HepG2 (cell line): ENCODE data around the gene SRP14. TPM values are rescaled to one million over a fixed set of nuclear protein-coding genes. Genes with fewer than 3 reads are reported as not detected.

Experiments used
- ARNTL ChIP-seq: sonication (generic); formaldehyde crosslinking; IDR thresholded peaks from 2 replicates; pipeline ENCODE4 v1.4.0; 2020; ENCODE audit warnings: mild to moderate bottlenecking, missing genetic modification reagents
- BCL6 ChIP-seq: IDR thresholded peaks from 2 replicates; pipeline ENCODE4 v1.6.1; 2016; ENCODE audit warnings: missing genetic modification reagents, missing compliant biosample characterization
- CEBPG ChIP-seq: IDR thresholded peaks from 2 replicates; pipeline ENCODE4 v1.6.1; 2016
- CENPT ChIP-seq: sonication (generic); formaldehyde crosslinking; IDR thresholded peaks from 2 replicates; pipeline ENCODE4 v1.8.0; 2022; ENCODE audit warnings: low read depth, mild to moderate bottlenecking, moderate library complexity, missing genetic modification reagents
- HMG20A ChIP-seq: IDR thresholded peaks from 2 replicates; pipeline ENCODE4 v1.6.1; 2016; ENCODE audit warnings: borderline replicate concordance
- HNF4A ChIP-seq: sonication (generic); formaldehyde crosslinking; IDR thresholded peaks from 2 replicates; pipeline ENCODE4 v1.4.0; 2020; ENCODE audit warnings: missing genetic modification reagents
- IRX3 ChIP-seq: sonication (generic); formaldehyde crosslinking; IDR thresholded peaks from 2 replicates; pipeline ENCODE4 v1.8.1; 2023; ENCODE audit warnings: mild to moderate bottlenecking, low read depth, missing genetic modification reagents, borderline replicate concordance
- KAT2B ChIP-seq: fragments of 150-350 bp; IDR thresholded peaks from 2 replicates; pipeline ENCODE4 v1.6.1; 2014; ENCODE audit warnings: low read depth, low read length, borderline replicate concordance
- KMT2A ChIP-seq: sonication (generic); formaldehyde crosslinking; IDR thresholded peaks from 2 replicates; pipeline ENCODE4 v1.4.0; 2020; ENCODE audit warnings: missing genetic modification reagents
- NR2C2 ChIP-seq: sonication (generic); formaldehyde crosslinking; IDR thresholded peaks from 2 replicates; pipeline ENCODE4 v1.4.0; 2020; ENCODE audit warnings: missing genetic modification reagents, mild to moderate bottlenecking, moderate library complexity, borderline replicate concordance
- REXO4 ChIP-seq: sonication (generic); formaldehyde crosslinking; IDR thresholded peaks from 2 replicates; pipeline ENCODE4 v1.8.0; 2022; ENCODE audit warnings: missing genetic modification reagents, mild to moderate bottlenecking, borderline replicate concordance
- RORA ChIP-seq: sonication (generic); formaldehyde crosslinking; IDR thresholded peaks from 2 replicates; pipeline ENCODE4 v1.5.0; 2020; ENCODE audit warnings: mild to moderate bottlenecking, missing genetic modification reagents, moderate library complexity
- SRF ChIP-seq: IDR thresholded peaks from 2 replicates; pipeline ENCODE4 v1.6.1; 2011; ENCODE audit warnings: mild to moderate bottlenecking, low read depth, low read length, moderate library complexity
- ZNF17 ChIP-seq: sonication (generic); formaldehyde crosslinking; IDR thresholded peaks from 2 replicates; pipeline ENCODE4 v1.5.0; 2020; ENCODE audit warnings: mild to moderate bottlenecking, missing genetic modification reagents
- ZNF782 ChIP-seq: sonication (generic); formaldehyde crosslinking; IDR thresholded peaks from 2 replicates; pipeline ENCODE4 v1.4.0; 2020; ENCODE audit warnings: missing genetic modification reagents, mild to moderate bottlenecking, borderline replicate concordance
- polyA plus RNA-seq, 8 experiments: library from polyadenylated mRNA; depleted of rRNA in 3 of 8; stranded (reverse) in 7 of 8; unstranded in 1 of 8; fragments of >200 nt; fragmentation: Illumina TruSeq in 4 of 8; extraction: Trizol in 4 of 8; gene quantifications; 2 replicates each; pipeline versions ENCODE4 v1.2.1 to v1.2.3, GENCODE V29; 2011 to 2016; ENCODE audit warnings: low read depth in 4 of 8, missing spikeins in 1 of 8, mixed read lengths in 1 of 8; ENCODE audit not compliant: insufficient read depth in 1 of 8
- total RNA-seq, 5 experiments: library from RNA; depleted of rRNA; stranded (reverse); fragments of >200 nt; fragmentation: Illumina TruSeq; extraction: Trizol; gene quantifications; 2 replicates each; pipeline ENCODE4 v1.2.3, GENCODE V29; 2016; ENCODE audit warnings: low read depth in 1 of 5
- TF ChIP-seq, protein P1 (sequence below): sonication (generic); formaldehyde crosslinking; IDR thresholded peaks from 2 replicates; pipeline ENCODE4 v1.5.1; 2020; ENCODE audit warnings: mild to moderate bottlenecking, missing genetic modification reagents, borderline replicate concordance
- TF ChIP-seq, protein P2 (sequence below): sonication (generic); formaldehyde crosslinking; IDR thresholded peaks from 2 replicates; pipeline ENCODE4 v1.5.1; 2020; ENCODE audit warnings: missing genetic modification reagents, mild to moderate bottlenecking, borderline replicate concordance
- TF ChIP-seq, protein P3 (sequence below): sonication (generic); formaldehyde crosslinking; conservative IDR thresholded peaks from 2 replicates; pipeline ENCODE4 v1.4.0; 2020; ENCODE audit warnings: missing genetic modification reagents
- TF ChIP-seq, protein P4 (sequence below): sonication (generic); formaldehyde crosslinking; IDR thresholded peaks from 2 replicates; pipeline ENCODE4 v1.8.0; 2022; ENCODE audit warnings: mild to moderate bottlenecking, missing genetic modification reagents, moderate library complexity
- TF ChIP-seq, protein P5 (sequence below): sonication (generic); formaldehyde crosslinking; conservative IDR thresholded peaks from 2 replicates; pipeline ENCODE4 v1.4.0; 2020; ENCODE audit warnings: missing genetic modification reagents

The SRP14 gene
- total and polyA plus RNA-seq, 2 of the 13 experiments (the other 11 are each of a cell fraction or from before 2014, with no cell fraction given) = 208 to 356 TPM

DNA sequence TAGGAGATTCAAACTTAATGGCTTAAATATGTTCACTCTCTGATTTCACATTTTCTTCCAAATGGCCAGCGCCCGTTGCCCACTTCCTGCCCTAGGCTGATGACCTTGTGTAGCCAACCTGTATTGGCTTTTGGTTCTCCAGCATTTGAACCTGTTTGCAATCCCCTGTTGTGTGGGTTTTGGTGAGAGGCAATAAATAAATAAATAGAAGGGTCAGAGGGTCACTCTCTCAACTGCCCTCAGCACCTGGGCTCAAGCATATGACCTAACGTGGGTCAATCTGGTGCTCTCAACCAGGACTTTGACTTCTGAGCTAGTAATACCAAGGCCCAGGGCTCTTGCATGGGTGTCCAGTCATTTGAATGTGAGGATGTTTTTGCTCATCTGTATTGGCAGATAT lies 1.8 kb upstream of the SRP14 start (continued):
- TF ChIP-seq IRX3 (CRISPR knock-in tag) = no peak
- 0 out of 2 replicates have a peak, but pooled peaks have one; percentile 18 for TF ChIP-seq KMT2A (CRISPR knock-in tag)
- TF ChIP-seq, protein P1, sequence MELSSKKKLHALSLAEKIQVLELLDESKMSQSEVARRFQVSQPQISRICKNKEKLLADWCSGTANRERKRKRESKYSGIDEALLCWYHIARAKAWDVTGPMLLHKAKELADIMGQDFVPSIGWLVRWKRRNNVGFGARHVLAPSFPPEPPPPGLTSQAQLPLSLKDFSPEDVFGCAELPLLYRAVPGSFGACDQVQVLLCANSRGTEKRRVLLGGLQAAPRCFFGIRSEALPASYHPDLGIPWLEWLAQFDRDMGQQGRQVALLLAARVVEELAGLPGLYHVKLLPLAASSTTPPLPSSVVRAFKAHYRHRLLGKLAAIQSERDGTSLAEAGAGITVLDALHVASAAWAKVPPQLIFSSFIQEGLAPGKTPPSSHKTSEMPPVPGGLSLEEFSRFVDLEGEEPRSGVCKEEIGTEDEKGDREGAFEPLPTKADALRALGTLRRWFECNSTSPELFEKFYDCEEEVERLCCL = no peak
- TF ChIP-seq NR2C2 = peak; percentile 80
- TF ChIP-seq, protein P2, sequence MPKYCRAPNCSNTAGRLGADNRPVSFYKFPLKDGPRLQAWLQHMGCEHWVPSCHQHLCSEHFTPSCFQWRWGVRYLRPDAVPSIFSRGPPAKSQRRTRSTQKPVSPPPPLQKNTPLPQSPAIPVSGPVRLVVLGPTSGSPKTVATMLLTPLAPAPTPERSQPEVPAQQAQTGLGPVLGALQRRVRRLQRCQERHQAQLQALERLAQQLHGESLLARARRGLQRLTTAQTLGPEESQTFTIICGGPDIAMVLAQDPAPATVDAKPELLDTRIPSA (CRISPR knock-in tag) = no peak
- TF ChIP-seq ARNTL (CRISPR knock-in tag) = no peak
- TF ChIP-seq CEBPG (CRISPR knock-in tag) = no peak; the same call in 1 of the 2 replicates
- TF ChIP-seq KAT2B = no peak
- TF ChIP-seq, protein P3, sequence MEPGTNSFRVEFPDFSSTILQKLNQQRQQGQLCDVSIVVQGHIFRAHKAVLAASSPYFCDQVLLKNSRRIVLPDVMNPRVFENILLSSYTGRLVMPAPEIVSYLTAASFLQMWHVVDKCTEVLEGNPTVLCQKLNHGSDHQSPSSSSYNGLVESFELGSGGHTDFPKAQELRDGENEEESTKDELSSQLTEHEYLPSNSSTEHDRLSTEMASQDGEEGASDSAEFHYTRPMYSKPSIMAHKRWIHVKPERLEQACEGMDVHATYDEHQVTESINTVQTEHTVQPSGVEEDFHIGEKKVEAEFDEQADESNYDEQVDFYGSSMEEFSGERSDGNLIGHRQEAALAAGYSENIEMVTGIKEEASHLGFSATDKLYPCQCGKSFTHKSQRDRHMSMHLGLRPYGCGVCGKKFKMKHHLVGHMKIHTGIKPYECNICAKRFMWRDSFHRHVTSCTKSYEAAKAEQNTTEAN = 0 out of 2 replicates have a peak, but pooled peaks have one; percentile 55
- TF ChIP-seq ZNF17 = no peak
- TF ChIP-seq ZNF782 (CRISPR knock-in tag) = no peak
- TF ChIP-seq SRF = no peak
- no peak for TF ChIP-seq RORA (CRISPR knock-in tag)
- TF ChIP-seq HMG20A (CRISPR knock-in tag) = peak; percentile 68; the same call in 1 of the 2 replicates
- TF ChIP-seq, protein P4, sequence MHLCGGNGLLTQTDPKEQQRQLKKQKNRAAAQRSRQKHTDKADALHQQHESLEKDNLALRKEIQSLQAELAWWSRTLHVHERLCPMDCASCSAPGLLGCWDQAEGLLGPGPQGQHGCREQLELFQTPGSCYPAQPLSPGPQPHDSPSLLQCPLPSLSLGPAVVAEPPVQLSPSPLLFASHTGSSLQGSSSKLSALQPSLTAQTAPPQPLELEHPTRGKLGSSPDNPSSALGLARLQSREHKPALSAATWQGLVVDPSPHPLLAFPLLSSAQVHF (CRISPR knock-in tag) = no peak
- TF ChIP-seq BCL6 (CRISPR knock-in tag) = peak; percentile 66
- TF ChIP-seq, protein P5, sequence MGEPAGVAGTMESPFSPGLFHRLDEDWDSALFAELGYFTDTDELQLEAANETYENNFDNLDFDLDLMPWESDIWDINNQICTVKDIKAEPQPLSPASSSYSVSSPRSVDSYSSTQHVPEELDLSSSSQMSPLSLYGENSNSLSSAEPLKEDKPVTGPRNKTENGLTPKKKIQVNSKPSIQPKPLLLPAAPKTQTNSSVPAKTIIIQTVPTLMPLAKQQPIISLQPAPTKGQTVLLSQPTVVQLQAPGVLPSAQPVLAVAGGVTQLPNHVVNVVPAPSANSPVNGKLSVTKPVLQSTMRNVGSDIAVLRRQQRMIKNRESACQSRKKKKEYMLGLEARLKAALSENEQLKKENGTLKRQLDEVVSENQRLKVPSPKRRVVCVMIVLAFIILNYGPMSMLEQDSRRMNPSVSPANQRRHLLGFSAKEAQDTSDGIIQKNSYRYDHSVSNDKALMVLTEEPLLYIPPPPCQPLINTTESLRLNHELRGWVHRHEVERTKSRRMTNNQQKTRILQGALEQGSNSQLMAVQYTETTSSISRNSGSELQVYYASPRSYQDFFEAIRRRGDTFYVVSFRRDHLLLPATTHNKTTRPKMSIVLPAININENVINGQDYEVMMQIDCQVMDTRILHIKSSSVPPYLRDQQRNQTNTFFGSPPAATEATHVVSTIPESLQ = no peak
- TF ChIP-seq HNF4A (CRISPR knock-in tag) = peak; percentile 90
- TF ChIP-seq REXO4 (CRISPR knock-in tag) = no peak
- no peak for TF ChIP-seq CENPT (CRISPR knock-in tag)
